Osteocyte (in vitro differentiated cells): ENCODE results near the gene GOLGA8K. TPM values are rescaled to one million over a fixed set of nuclear protein-coding genes. Genes with fewer than 3 reads are reported as not detected.
"Not testable (repeated sequence)": the region's sequence is repeated elsewhere in the genome, so short reads cannot be mapped to it uniquely, and the experiment has no call there.

Experiments used
- DNase-seq: peaks from one replicate; pipeline ENCODE4 v3.0.0; 2021; ENCODE audit warnings: mixed read lengths; ENCODE audit not compliant: unreplicated experiment; ENCODE audit errors: extremely low spot score
- H3K27ac Mint-ChIP-seq: one replicate; pipeline ENCODE4 v1.8.0; 2021; ENCODE audit warnings: mild to moderate bottlenecking, mixed read lengths; ENCODE audit not compliant: unreplicated experiment
- H3K27me3 Mint-ChIP-seq: one replicate; pipeline ENCODE4 v1.8.0; 2021; ENCODE audit warnings: mixed read lengths; ENCODE audit not compliant: unreplicated experiment
- H3K36me3 Mint-ChIP-seq: one replicate; pipeline ENCODE4 v1.8.0; 2021; ENCODE audit warnings: mixed read lengths; ENCODE audit not compliant: unreplicated experiment
- H3K4me1 Mint-ChIP-seq: one replicate; pipeline ENCODE4 v1.8.0; 2021; ENCODE audit warnings: mixed read lengths; ENCODE audit not compliant: unreplicated experiment
- H3K4me3 Mint-ChIP-seq: one replicate; pipeline ENCODE4 v1.8.0; 2021; ENCODE audit warnings: mild to moderate bottlenecking, moderate library complexity, mixed read lengths; ENCODE audit not compliant: unreplicated experiment
- H3K9me3 Mint-ChIP-seq: one replicate; pipeline ENCODE4 v1.8.0; 2021; ENCODE audit warnings: mixed read lengths; ENCODE audit not compliant: unreplicated experiment
- long read RNA-seq: library from polyadenylated mRNA; unstranded; transcript quantifications from one replicate; pipeline ENCODE4 v2.0.0, GENCODE V29; 2021
- total RNA-seq: library from RNA; stranded (reverse); gene quantifications from 2 replicates; pipeline ENCODE4 v1.2.1, GENCODE V29; 2021
- TF ChIP-seq, protein P1 (sequence below): fragments of 200-600 bp; sonication (generic); IDR thresholded peaks from 2 replicates; pipeline ENCODE4 v1.5.0; 2021; ENCODE audit warnings: antibody characterized with exemption, mild to moderate bottlenecking, moderate library complexity

GOLGA8K gene, protein sequence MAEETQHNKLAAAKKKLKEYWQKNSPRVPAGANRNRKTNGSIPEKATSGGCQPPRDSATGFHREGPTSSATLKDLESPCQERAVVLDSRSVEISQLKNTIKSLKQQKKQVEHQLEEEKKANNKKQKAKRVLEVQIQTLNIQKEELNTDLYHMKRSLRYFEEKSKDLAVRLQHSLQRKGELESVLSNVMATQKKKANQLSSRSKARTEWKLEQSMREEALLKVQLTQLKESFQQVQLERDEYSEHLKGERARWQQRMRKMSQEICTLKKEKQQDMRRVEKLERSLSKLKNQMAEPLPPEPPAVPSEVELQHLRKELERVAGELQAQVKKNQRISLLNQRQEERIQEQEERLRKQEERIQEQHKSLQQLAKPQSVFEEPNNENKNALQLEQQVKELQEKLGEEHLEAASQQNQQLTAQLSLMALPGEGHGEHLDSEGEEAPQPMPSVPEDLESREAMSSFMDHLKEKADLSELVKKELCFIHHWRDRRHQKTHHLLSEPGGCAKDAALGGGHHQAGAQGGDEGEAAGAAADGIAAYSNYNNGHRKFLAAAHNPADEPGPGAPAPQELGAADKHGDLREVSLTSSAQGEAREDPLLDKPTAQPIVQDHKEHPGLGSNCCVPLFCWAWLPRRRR
- 0.75 and 1.7 TPM in 2 replicates for total RNA-seq
- long read RNA-seq: 0 reads

DNA sequence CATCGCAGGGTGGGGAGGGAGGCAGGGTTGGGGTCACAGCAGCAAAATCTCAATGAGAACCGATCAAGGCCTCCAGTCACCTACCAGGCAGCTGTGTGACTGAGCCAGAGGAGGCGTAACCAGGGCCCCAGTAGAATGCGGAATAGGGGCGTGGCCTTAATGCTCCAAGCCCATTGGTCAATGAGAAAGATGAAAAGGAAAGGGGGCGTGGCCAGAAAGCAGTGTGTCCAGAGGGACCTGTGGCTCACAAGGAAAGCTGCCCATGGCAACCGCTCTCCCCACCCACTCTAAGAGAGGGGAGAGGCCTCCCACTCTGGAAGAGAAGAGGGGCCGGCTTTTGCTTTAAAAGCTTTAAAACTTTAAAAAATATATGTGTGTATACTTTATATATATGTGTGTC lies at the start of gene GOLGA8K:
TSS of gene GOLGA8K (minus strand) at position 101 of the 400 bp plus-strand sequence. CDS start at position 3, 98 bp downstream.
- H3K27ac Mint-ChIP-seq, H3K4me1 Mint-ChIP-seq: not testable (repeated sequence)

DNA sequence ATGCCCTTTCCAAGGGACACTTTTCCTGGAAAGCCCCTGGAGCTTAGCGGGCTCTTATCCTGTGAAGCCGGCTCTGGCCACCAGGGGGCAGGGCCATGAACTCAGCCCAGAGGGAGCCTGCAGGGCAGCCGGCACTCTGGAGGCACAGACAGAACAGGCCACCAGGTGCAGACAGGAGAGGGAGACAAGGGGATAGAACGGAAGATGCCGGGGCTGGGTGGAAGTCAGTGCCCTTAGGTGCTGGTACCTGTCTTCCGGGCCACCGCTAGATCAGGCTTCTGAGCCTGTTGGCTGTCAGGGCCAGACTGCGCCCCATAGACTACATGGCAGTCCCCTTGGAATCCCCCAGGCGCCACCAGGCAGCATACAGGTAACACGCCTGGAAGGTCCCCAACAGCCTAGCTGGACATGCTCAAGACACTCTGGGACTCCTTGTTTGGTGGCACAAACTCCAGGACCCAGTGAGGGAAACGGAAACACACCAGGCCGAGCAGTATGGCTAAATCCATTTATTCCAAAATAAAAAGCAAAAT lies 37.4 kb upstream of the GOLGA8K start:
- DNase-seq, H3K4me3 Mint-ChIP-seq, H3K9me3 Mint-ChIP-seq, H3K36me3 Mint-ChIP-seq, H3K4me1 Mint-ChIP-seq, H3K27me3 Mint-ChIP-seq, H3K27ac Mint-ChIP-seq: not testable (repeated sequence)
- TF ChIP-seq, protein P1, sequence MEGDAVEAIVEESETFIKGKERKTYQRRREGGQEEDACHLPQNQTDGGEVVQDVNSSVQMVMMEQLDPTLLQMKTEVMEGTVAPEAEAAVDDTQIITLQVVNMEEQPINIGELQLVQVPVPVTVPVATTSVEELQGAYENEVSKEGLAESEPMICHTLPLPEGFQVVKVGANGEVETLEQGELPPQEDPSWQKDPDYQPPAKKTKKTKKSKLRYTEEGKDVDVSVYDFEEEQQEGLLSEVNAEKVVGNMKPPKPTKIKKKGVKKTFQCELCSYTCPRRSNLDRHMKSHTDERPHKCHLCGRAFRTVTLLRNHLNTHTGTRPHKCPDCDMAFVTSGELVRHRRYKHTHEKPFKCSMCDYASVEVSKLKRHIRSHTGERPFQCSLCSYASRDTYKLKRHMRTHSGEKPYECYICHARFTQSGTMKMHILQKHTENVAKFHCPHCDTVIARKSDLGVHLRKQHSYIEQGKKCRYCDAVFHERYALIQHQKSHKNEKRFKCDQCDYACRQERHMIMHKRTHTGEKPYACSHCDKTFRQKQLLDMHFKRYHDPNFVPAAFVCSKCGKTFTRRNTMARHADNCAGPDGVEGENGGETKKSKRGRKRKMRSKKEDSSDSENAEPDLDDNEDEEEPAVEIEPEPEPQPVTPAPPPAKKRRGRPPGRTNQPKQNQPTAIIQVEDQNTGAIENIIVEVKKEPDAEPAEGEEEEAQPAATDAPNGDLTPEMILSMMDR: peak; percentile 23

More for the DNA sequence above, at the start of gene GOLGA8K:
- H3K4me3 Mint-ChIP-seq, H3K36me3 Mint-ChIP-seq, H3K9me3 Mint-ChIP-seq, H3K27me3 Mint-ChIP-seq, DNase-seq: not testable (repeated sequence)

DNA sequence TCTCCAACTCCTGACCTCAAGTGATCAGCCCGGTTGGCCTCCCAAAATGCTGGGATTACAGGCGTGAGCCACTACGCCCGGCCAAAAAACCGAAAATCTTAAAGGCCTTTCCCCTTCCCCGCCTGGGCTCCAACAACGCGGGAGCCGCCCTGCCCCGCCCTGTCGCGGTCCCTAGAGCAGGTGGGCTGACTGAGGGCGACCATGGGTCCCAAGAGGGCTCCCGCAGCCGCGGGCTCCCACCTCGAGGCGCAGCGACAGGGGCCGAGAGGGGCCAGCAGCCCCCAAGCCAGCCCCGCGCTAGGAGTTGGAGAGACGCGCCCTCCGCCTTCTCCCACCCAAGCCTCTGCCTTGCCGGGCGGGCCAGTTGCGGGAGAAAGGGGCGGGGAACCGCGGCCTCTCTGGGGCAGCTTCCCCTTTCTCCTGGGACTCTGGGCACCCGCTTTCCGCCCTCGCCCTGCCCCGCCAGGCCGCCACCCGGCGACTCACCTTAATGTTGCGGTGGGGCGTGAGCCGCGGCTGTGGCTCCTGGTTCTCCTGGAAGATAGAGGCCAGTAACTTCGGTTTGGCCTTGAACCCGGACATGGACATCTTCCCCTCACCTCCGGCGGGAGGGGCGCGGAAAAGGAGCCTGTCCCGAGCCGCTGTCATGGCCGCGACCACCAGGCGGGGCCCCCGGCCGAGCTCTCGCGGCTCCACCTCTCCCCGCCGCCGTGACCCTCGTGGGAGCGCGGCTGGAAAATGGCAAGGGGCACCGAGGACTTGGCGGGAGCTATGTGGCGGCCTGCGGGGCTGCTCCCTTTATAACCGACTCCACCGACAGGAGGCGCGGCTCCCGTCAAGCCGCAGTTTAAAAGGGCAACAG lies 31.2 kb upstream of the GOLGA8K start:
- not testable (repeated sequence) for H3K9me3 Mint-ChIP-seq, H3K27me3 Mint-ChIP-seq, H3K4me1 Mint-ChIP-seq, H3K27ac Mint-ChIP-seq, H3K4me3 Mint-ChIP-seq, DNase-seq, H3K36me3 Mint-ChIP-seq

DNA sequence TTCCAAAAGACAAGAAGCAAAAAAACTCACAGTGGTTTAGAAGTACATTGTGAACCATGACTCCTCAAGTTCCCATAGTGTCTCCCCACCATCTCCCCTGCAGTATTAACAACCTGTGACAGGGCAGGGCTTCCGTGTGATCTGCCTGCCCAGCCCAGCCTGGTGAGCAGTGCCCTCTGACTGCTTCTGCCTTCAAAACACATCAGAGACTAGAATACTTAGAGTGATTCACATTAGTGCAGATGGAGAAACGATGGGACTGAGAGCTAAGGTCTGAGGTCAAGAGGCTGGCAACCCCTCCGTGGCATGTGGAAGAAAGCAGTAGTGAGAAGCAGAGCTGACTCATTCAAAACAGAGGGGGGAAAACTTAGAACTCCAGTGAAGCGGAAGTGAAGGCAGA lies 24.5 kb upstream of the GOLGA8K start:
- not testable (repeated sequence) for H3K27me3 Mint-ChIP-seq, H3K27ac Mint-ChIP-seq, H3K9me3 Mint-ChIP-seq, DNase-seq, H3K4me1 Mint-ChIP-seq, H3K4me3 Mint-ChIP-seq, H3K36me3 Mint-ChIP-seq

DNA sequence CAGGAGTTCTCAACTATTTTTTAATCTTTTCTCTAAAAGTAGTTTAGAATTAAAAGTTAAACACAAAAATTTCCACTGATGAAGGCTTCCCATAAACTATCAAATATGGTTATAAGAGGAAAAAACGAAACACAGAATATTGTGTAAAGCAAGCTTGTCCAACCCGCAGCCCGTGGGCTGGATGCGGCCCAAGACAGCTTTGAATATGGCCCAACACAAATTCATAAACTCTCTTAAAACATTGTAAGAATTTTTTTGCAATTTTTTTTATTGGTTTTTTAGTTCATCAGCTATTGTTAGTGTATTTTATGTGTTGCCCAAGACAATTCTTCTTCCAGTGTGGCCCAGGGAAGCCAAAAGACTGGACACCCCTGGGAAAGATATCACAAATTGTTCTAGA lies 23.4 kb upstream of the GOLGA8K start:
- peak; percentile 19 for DNase-seq
- H3K4me1 Mint-ChIP-seq, H3K9me3 Mint-ChIP-seq, H3K36me3 Mint-ChIP-seq, H3K27ac Mint-ChIP-seq, H3K27me3 Mint-ChIP-seq, H3K4me3 Mint-ChIP-seq: not testable (repeated sequence)

DNA sequence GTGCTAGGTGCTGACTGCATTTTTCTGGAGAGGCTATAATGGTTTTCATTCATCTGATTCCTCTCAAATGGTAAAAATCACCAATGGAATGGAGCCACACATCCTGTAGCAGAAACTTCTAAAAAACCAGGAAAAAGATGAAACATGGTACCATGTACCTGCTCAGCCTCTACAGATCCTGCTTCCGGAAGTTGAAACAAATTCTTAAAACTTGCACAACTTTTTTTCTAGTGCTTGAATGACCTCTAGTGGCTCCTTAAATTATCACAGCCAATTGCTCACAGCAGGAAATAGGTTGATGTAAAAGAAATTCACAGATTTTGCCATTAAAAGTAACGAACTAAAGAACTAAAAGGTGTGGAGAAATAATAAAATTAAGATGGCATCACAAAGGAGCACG lies 4.8 kb upstream of the GOLGA8K start:
- TF ChIP-seq, protein P1: peak; percentile 49
- H3K4me3 Mint-ChIP-seq, H3K9me3 Mint-ChIP-seq, DNase-seq, H3K27me3 Mint-ChIP-seq, H3K36me3 Mint-ChIP-seq, H3K27ac Mint-ChIP-seq, H3K4me1 Mint-ChIP-seq: not testable (repeated sequence)

DNA sequence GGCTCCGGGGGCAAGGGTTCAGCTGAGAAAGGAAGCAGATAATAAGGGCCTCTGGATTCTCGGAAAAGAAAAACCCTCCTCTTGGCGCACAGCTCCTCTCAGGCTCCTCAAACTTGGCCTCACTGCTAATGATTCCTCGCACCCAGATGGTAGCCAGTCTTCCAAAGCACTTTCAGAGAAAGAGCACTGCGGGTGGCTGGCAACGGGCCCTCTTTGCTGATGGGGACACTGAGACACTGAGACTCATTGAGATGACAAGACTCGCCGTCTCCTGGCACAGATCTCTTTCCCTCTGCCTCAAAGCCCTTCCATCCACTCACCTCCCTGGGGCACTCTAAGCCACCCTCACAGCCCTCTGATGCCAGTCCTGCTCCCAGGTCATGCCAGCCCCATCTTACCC lies 6.6 kb downstream of the GOLGA8K start:
- DNase-seq, H3K4me3 Mint-ChIP-seq, H3K36me3 Mint-ChIP-seq, H3K4me1 Mint-ChIP-seq, H3K9me3 Mint-ChIP-seq, H3K27ac Mint-ChIP-seq, H3K27me3 Mint-ChIP-seq: not testable (repeated sequence)

DNA sequence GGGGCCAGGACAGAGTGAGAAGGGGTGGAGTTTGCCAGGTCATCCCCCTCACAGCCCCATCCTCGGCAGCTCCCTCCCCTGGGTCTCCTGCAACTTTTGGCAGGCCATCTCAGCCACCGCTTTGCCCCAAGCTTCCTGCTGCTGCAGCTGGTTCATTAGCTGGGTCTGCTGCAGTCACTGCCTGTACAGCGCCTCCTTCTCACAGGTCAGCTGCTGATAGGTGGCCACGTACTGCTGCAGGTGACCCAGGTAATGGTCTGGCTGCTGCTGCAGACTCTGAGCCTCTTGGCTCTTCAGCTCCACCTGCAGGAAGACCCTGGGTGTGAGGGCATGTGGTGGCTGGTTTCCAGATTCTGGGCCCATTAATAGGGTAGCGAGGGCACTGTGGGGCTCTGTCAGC lies 8.3 kb downstream of the GOLGA8K start:
- H3K36me3 Mint-ChIP-seq: not testable (repeated sequence)

DNA sequence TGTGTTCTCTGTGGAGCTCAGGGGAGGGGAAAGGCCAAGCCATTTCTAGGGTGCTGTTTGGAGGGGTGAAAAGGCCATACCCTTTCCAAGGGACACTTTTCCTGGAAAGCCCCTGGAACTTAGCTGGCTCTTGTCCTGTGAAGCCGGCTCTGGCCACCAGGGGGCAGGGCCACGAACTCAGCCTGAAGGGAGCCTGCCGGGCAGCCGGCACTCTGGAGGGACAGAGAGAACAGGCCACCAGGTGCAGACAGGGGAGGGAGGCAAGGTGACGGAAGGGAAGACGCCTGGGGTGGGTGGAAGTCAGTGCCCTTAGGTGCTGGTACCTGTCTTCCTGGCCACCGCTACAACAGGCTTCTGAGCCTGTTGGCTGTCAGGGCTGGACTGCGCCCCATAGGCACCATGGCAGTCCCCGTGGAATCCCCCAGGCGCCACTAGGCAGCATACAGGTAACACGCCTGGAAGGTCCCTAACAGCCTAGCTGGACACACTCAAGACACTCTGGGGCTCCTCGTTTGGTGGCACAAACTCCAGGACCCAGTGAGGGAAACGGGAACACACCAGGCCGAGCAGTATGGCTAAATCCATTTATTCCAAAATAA lies 14.9 kb downstream of the GOLGA8K start:
- H3K27me3 Mint-ChIP-seq, H3K4me1 Mint-ChIP-seq, H3K36me3 Mint-ChIP-seq, H3K27ac Mint-ChIP-seq, H3K4me3 Mint-ChIP-seq, H3K9me3 Mint-ChIP-seq, DNase-seq: not testable (repeated sequence)

More for the DNA sequence above, 8.3 kb downstream of the GOLGA8K start:
- not testable (repeated sequence) for H3K4me3 Mint-ChIP-seq, H3K9me3 Mint-ChIP-seq, H3K27ac Mint-ChIP-seq, DNase-seq, H3K4me1 Mint-ChIP-seq, H3K27me3 Mint-ChIP-seq
